ENCODE results near the gene SMAD2.

SMAD2 gene

DNA sequence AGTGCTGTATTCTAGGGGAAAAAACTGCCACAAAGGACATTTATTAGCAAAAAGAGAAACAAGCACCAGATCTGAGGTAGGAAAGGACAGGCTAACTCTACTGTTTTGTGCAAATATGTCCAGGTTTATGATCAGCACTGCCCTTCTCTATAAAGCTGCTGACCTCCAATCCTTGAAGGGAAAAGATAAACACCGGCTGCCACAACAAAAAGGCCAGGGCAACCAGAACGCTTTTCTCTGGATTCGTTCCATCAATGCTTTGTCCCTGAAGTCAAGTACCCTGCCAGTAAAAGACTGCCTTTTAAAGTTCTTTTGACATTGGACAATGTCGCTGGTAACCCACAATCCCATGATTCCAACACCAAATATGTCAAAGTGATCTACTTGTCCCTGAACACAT, 21.0 kb downstream of the SMAD2 start:
- H3K27ac ChIP-seq, result peak overlapping the region; percentile 58
- TF ChIP-seq, protein P1, sequence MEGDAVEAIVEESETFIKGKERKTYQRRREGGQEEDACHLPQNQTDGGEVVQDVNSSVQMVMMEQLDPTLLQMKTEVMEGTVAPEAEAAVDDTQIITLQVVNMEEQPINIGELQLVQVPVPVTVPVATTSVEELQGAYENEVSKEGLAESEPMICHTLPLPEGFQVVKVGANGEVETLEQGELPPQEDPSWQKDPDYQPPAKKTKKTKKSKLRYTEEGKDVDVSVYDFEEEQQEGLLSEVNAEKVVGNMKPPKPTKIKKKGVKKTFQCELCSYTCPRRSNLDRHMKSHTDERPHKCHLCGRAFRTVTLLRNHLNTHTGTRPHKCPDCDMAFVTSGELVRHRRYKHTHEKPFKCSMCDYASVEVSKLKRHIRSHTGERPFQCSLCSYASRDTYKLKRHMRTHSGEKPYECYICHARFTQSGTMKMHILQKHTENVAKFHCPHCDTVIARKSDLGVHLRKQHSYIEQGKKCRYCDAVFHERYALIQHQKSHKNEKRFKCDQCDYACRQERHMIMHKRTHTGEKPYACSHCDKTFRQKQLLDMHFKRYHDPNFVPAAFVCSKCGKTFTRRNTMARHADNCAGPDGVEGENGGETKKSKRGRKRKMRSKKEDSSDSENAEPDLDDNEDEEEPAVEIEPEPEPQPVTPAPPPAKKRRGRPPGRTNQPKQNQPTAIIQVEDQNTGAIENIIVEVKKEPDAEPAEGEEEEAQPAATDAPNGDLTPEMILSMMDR (IDR thresholded peaks at IDR 0.05), result no peak

DNA sequence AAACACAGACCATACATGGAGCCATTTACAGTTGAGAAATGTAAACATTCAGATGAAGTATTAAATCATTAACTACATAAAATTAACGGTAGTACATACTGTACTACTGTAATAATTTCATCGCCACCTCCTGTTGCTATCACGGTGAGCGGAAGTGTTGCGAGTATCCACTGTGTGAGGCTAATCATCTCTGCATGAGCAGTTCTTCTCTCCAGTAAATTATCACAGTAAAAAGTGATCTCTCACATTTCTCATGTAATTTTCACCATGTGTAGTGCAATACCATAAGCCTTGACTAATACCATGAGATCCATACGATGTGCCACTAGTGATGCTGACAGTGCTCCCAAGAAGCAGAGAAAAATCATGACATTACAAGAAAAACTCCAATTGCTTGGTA, 21.9 kb downstream of the SMAD2 start:
- H3K27ac ChIP-seq, result peak overlapping the region; percentile 58
- no peak for TF ChIP-seq ZFX (IDR thresholded peaks at IDR 0.05; ENCODE audit: borderline replicate concordance)
- TF ChIP-seq, protein P1 (IDR thresholded peaks at IDR 0.05), result no peak

DNA sequence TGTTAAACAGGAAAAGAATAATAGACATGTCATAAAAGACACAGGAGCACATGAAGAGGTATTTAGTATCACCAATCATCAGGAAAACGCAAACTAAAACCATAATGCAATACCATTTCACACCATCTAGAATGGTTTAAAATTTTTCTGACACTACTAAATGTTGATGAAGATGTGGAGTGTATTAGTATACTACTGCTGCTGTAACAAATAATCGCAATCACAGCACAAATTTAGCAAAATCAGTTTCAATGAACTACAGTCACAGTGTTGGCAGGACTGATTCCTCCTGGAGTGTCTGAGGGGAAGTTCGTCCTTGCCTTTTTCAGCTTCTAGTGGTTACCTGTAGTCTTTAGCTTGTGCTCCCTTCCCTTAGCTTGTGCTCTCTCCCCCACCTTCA, 24.1 kb downstream of the SMAD2 start:
- TF ChIP-seq, protein P1 (IDR thresholded peaks at IDR 0.05), result no peak
- TF ChIP-seq ZFX (IDR thresholded peaks at IDR 0.05; ENCODE audit: borderline replicate concordance), result no peak
- H3K27ac ChIP-seq, result no peak overlapping the region

DNA sequence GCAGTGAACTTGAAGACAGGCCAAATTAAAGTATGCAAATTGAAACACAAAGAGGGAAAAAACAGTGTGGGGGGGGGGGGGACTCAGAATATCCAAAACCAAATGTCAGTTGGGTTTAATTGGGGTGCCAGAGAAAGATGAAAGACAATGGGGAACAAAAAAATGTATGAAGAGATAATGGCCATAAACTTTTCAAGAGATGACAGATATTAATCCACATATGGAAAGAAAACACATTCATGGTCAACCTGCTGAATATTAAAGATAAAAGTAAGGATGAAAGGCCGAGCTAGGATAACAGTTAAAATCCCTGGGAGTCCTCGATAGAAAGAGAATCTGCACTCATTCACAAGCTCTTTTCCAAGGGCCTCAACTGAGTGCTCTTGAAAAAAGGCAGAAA, 26.6 kb downstream of the SMAD2 start:
- H3K27ac ChIP-seq, result no peak overlapping the region
- TF ChIP-seq, protein P1 (IDR thresholded peaks at IDR 0.05), result no peak
- TF ChIP-seq ZFX (IDR thresholded peaks at IDR 0.05; ENCODE audit: borderline replicate concordance), result no peak

DNA sequence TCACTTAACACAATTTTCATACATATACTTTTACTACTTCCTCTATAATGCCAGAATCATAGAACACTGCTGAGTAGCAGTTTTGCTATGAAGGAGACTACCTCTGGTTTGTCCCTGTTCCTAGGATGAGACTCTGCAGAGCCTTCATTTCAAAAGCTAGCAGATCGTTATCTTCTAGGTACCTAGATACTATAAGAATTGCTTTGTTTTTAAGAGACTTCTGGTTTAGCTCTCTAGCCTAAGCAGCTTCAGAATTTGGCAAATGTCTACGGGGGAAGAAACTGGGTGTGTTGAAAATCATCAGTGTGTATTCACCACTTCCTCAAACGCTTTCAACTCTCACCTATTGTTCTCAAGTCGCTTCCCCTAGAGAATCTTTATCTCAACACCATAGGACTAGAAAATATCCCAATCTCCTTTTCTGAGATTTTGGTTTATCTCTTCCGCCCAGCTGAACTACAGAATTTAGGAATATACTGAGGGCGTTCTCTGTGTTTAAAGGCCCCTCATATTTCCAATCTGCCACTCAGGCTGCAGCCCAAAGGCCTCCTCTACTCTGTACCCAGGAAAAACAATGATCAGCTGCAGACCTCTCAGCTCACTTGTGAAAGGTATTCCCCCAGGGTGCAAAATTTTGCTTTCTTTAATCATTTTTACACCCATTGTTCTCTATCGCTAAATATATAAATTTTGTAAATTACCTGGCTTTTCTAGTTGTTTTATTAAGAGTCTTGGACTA, 28.7 kb downstream of the SMAD2 start:
- no peak overlapping the region for H3K27ac ChIP-seq
- no peak for TF ChIP-seq ZFX (IDR thresholded peaks at IDR 0.05; ENCODE audit: borderline replicate concordance)
- TF ChIP-seq, protein P1 (IDR thresholded peaks at IDR 0.05), result no peak

DNA sequence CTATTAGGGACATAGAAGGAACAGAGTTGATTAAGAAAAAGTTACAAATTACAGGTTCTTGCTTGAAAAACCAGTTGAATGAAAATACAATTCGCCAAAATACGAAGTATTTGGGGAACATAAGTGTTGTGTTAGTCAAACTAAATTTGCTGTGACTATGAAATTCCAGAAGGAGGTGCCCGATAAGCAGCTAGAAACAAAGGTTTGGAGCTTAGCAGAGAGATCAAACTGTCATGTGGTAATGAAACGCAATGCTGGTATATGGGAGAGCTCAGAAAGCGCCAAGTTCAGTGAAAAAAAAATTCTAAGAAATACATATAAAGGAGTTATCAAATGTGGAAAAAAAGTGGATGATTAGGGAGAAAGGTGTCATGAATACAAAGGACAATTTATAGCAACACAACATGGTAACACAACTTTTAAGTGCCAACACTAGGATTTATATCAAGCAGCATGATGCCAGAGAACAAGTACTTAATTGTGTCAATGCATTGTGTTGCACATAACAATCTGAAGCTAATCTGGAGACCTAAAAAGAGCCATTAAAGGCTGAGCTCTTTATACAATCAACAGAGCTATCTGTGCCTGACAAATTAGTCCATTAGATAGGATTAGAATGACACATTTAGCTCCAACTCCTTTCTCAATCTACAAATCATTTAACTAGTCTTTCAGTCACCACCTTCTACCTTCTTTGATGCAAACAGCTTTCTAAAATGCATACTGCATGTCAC, 31.2 kb downstream of the SMAD2 start:
- TF ChIP-seq, protein P1 (IDR thresholded peaks at IDR 0.05), result no peak
- TF ChIP-seq ZFX (IDR thresholded peaks at IDR 0.05; ENCODE audit: borderline replicate concordance), result no peak
- H3K27ac ChIP-seq, result peak overlapping the region; percentile 68

DNA sequence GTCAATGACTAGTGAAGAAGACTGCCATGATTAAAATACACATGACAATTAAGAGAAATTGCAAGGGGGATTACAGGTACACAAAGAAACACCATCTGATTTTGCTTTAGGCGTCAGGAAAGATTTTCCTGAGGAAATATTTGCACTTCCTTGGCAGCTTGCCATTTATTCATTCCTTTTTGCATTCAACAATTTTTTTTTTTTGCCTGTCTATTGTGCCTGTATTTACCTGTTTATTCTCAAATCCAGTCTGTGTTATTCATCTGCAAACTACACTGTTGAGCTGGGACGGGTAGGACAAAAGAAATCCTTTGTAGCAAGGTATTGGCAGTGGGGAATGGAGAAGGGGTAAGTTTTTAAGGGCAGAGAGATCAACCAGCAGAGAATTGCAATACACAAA, 31.8 kb downstream of the SMAD2 start:
- H3K27ac ChIP-seq, result peak overlapping the region; percentile 68
- TF ChIP-seq ZFX (IDR thresholded peaks at IDR 0.05; ENCODE audit: borderline replicate concordance), result no peak
- TF ChIP-seq, protein P1 (IDR thresholded peaks at IDR 0.05), result no peak

Measured in 22Rv1 (cell line).